Right renal pelvis (tissue), 4 donors: ENCODE results near the gene TRAT1. TPM values are rescaled to one million over a fixed set of nuclear protein-coding genes. Genes with fewer than 3 reads are reported as not detected.

Experiments used
- DNase-seq, 4 donors: peaks; one replicate each; pipeline ENCODE4 v3.0.0-alpha.2; 2013; ENCODE audit warnings: low read depth in 4 of 4, low spot score in 3 of 4, missing footprints in 1 of 4
- polyA plus RNA-seq, 4 donors: library from polyadenylated mRNA; unstranded; fragments of 120-200 nt; gene quantifications; one replicate each; pipeline ENCODE4 v1.2.1, GENCODE V29; 2013; ENCODE audit not compliant: insufficient read length in 4 of 4

Gene TRAT1
- polyA plus RNA-seq, 4 donors = 0.21 to 0.22 TPM; not detected in 2

DNA sequence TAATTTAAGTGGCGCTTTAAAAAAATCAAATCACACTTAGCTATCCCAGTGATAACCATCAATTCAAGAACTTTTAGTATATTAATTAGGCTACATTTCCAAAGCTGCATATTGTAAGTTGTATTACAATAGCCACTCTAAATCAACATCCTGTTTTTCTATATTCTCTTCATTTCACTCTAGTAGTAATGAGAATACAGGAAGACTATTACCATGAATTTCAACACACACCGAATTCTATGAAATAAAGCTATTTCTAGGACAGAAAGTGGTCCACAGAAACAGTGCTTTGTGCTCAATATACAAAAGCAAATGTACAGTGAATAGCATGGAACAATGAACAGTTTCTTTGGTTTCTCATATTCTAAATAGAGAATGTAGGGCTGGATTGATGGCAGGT is 24.6 kb downstream of the TRAT1 start:
- DNase-seq = no peak

DNA sequence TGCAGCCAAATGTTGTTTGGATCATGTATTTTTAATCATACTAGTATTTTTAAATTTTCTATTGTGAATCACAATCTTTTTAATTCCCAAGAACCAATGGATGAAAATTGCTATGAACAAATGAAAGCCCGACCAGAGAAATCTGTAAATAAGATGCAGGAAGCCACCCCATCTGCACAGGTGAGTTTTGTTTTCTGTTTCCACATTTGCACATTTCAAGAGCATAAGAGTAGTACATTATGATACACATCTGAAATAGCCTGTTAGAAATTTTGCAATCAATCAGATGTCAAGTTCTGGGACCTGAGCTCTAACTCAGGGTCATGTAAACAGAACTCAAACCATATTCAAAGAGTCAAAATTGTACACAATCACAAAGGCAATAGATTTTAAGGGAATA is 26.5 kb downstream of the TRAT1 start:
- DNase-seq = no peak

DNA sequence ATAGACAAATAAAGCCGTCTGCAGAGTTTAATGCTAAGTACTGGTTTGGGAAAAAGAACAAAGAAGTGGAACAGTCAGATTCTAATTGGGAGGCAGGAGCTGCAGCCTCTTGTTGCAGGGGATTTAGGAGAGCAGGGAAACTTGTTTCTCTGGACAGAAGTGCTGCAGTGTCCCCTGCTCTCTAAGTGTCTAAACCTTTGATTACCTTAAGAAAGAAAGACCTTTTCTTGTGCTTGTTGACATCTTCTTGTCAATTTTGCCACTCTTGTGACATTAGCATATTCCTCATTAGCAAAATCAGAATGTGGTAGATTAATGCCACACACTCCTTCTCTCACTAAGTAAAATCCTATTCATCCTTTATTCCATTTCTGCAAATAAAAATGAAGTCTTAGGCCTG is 38.8 kb downstream of the TRAT1 start:
- DNase-seq = no peak

DNA sequence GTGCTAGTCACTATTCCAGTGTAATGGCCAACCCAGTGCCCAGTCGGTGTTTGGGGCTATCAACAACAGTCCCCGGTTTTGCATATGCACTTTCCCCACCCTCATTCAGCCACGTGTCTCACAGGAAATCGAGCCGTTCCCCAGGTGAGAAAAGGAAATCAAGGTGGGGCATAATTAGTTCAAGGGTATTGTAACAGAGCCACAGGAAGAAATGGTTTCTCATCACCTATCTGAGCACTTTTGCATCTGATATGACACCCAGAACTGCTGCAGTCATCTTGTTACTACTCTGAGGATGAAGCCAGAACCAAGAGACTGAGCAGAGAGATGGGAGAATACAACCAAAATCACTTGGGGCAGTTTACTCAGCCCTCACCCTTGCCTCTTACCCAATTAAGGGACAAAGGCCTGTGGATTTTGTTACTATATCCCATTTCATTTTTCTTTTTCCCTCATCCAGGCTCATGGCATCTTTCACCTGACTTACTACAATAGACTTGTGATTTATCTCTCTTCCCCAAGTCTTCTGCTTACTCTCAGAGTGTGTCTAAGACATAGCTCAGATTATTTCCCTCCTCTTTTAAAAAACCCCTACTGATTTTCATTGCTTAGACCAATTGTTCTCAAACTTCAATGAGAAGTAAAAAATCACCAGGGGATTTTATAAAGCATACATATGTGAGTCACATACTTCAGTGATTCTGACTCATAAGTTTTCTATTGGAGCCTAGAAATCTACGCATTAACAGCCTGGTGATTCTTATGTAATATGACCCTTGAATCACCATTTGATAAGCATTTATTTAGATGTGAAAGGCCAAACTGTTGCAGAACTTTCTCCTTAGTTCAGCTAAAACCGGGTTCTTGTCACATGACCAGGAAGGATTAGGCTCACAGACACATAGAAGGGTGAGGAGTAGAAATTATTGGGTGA is 40.5 kb downstream of the TRAT1 start:
- no peak for DNase-seq

DNA sequence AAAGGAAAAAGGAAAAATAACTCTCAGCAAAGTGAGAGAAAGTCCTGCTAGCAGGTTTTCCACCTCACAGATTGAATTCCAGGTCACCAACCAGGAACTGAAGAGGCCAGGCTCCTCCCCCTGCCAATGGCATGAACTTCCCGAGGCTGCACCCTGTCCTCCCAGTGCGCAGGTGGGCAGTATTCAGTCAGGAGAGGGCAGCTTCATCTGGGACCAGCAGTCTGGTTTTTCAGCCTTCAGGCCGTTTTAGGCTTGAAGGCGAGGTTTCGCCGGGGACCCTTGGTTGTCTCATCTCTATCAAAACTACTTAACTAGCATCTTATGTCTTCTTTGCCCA is 41.2 kb downstream of the TRAT1 start:
- no peak for DNase-seq

DNA sequence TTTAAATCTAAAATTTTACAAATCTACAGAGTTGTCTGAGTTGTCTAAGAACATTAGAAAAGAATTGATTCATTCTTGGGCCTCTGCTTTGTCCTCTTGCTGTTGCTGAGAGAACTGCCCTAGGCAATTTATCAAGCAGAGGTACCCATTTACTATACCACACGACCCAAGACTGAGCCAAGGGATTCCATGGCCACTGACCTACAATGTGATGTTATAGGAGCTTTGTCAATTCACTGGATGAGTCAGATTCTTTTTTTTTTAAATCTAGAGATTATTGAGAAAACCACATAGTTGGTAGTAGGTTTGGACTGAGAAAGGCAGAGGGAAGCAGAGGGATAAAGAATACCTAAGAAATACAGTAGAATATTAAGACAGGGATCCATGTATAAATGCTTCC is 55.3 kb downstream of the TRAT1 start:
- DNase-seq = no peak

DNA sequence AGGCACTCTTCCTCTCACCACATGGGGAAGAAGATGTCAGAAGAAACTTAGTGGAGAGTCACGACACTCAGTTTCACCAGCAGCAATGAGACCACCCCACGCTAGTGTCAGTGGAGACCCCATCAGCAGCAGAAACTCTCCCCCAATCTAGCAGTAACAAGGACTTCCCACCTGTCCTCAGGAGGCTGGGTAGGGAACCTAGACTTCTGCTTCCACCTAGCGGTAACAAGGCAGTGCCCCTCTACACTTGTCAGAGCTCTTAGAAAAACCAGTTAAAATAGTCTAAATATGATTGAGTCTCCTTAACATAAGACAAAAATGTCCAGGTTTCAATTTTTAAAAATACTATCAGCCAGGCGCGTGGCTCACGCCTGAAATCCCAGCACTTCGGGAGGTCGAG is 57.3 kb downstream of the TRAT1 start:
- no peak for DNase-seq

DNA sequence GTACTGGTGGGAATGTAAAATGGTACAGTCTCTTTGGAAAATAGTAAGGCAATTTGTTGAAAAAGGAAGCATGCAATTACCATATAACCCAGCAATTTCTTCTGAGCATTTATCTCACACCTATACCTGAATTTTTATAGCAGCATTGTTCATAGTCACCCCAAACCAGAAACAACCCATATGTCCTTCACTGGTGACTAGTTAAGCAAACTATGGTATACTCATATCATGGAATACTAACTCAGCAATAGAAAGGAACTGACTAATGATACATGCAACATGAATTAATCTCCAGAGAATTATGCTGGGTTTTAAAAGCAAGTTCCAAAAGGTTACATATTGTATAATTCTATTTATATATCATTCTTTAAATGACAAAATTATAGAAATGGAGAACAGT is 60.2 kb downstream of the TRAT1 start:
- no peak for DNase-seq

DNA sequence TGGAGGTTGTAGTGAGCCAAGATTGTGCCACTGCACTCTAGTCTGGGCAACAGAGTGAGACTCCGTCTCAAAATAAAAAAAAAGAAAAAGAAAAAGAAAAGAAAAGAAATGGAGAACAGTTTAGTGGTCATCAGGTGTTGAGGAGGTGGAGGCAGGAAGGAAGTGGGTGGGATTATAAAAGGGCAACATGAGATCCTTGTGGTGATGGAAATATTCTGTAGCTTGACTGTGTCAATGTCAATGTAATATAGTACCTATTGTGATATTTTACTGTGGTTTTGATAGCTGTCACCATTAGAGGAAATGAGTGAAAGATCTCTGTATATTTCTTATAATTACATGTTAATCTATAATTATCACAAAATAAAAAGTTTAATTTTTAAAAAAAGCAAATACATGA is 60.8 kb downstream of the TRAT1 start:
- no peak for DNase-seq

DNA sequence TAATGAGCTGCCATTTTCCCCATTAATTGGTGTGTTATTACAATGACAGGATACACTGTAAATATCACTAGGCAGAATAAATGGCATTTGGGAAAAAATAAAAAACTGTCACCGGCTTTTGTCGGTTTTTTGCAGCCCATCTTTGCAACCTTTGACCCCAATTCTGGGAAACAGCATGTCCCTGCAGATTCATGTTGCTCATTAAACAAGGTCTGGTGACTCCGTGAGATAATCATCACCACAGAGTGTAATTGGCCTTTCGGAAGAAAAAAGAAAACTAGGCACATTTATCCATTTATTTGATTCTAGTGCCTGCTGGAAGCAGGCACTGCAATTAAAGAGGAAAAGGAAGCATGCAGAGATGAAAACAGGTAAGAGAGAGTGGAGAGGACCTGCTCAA is 64.5 kb downstream of the TRAT1 start:
- DNase-seq = peak in 1 of 4 donors; percentile 16

DNA sequence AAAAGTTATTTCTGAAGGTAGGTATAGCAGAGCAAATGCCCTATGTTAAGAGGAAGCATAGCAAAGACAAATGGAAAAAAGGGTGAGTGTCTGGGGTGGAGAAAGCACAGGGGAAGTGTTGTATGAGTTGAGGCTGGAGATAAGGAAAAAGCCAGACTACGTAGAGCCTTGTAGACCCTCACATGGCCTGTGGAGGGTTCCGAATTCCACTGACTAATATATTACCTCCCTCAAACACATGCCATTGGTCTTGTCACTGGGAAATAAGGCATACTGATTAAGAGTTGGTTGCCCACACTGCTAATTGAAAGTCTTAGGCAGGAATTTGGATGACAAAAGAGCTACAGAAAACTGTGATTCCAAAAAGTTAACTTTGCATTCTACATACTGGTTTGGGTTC is 65.2 kb downstream of the TRAT1 start:
- no peak for DNase-seq

DNA sequence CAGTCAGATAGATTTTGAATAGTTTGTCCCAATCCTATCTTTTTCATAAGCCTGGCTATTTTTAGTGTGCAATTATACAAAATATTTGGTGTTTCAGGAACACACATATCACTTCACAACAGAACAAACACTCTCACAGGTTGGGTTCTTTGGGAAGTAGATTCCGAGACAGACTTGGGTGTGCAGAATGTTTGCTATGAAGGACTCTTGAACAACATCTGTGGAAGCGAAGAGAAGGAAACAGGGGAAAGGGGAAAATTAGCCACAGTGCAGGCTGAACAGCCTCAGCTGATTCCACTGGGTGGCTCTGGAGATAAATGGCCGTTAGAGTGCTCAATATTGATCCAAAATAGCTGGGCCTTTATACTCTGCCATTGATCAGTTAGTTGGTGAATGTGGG is 69.2 kb downstream of the TRAT1 start:
- DNase-seq = no peak

DNA sequence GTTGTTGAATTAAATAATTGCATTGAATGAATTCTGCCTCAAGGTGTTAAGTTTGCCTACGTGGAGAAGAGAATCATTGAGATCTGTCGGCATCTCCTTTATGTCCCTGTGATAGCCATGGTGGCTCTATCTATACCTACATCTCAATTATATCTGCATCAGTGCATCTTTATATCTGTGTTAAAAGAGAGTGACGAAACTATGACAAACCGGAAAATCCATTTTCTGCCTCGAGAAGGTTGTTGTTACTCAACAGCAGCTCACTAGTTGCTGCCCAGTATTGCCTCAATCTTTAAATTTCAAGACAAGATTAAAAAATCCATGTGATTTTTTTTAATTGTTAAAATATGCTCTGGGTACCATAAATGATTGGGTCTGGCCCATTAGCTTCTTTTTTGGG is 72.4 kb downstream of the TRAT1 start:
- DNase-seq = no peak

DNA sequence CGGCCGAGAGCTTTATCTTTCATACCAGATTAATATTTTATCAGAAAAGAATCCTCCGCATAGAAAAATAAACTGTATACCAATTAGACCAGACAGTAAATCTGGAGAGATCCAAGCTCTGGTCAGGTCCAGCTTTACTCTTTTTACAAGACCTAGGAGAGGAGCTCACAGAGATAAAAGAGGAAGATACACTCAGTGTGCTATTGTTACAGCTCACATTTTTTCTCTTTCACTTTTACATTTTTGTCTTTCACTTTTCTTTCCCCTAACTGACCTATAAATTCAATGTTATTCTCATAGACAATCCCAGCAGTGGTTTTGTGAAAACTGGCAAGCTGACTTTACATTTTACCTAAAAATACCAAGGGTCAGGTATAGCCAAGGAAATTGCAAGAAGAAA is 75.3 kb downstream of the TRAT1 start:
- no peak for DNase-seq

DNA sequence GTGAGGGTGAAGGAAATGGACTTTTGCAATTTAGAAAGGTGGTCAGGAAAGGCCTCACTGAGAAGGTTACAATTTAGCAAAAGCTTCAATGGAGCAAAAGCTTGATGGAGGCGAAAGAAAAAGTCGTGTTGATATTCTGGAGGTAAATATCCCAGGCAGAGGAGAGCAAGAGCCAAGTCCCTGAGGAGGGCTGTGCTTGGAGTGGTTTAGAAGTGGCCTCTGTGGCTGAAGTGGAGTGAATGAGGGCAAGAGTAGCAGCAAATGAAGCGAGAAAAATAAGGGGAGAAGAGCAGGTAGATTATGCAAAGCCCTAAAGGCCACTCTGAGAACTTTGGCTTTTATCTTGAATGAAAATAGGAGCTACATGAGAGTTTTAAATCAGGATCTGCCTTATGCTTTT is 76.9 kb downstream of the TRAT1 start:
- DNase-seq = no peak

Other genes starting within 250 kb of the TRAT1 start
- gene CIP2A, start 233.3 kb upstream of the TRAT1 start, polyA plus RNA-seq = 10 to 100 TPM; 17.2 to 20.7 (median 19.1) TPM
- gene DZIP3, start 233.1 kb upstream of the TRAT1 start, polyA plus RNA-seq = 10 to 100 TPM; 29.0 to 38.5 (median 33.9) TPM
- not detected for gene RETNLB, start 65.4 kb upstream of the TRAT1 start, polyA plus RNA-seq
- under 1 TPM; 0.24 to 0.47 (median 0.34) TPM for gene GUCA1C, start 131.1 kb downstream of the TRAT1 start, polyA plus RNA-seq